NOMO-1 treated with DMSO at 0.1 percent for 48 hours (cell line): ENCODE measurements around the gene CHTF8.
"Not testable (repeated sequence)": the region's sequence is repeated elsewhere in the genome, so short reads cannot be mapped to it uniquely, and the experiment has no call there.

ENCODE experiments used
- DNase-seq: peaks from one replicate; lab custom pipeline; 2025; ENCODE audit not compliant: unreplicated experiment; lab: John Stamatoyannopoulos, UW

The CHTF8 gene

GRCh38 chr16:69132424-69133252, at the start of gene CHTF8, which contains the start of gene UTP4:
Gene CHTF8 (minus strand): TSS chr16:69132588. CDS start chr16:69121458, 11,130 bp downstream.
Gene UTP4 (plus strand): TSS chr16:69132649. CDS start chr16:69133460, 811 bp downstream.
- DNase-seq, result peak; percentile 79

- no peak for DNase-seq
Observed at GRCh38 chr16:69180011-69180338, 47.6 kb upstream of the CHTF8 start.

- peak; percentile 49 for DNase-seq
Observed at GRCh38 chr16:69179328-69180010, 47.1 kb upstream of the CHTF8 start.

- no peak for DNase-seq
Observed at GRCh38 chr16:69176033-69176800, 43.8 kb upstream of the CHTF8 start.

- DNase-seq, result peak; percentile 79
Observed at GRCh38 chr16:69171325-69172084, 39.1 kb upstream of the CHTF8 start.

GRCh38 chr16:69169607-69170352, 37.4 kb upstream of the CHTF8 start:
- no peak for DNase-seq

- DNase-seq, result no peak
Observed at GRCh38 chr16:69169051-69169450, 36.7 kb upstream of the CHTF8 start.

- DNase-seq, result no peak
Observed at GRCh38 chr16:69166946-69167930, 34.9 kb upstream of the CHTF8 start.

- DNase-seq, result no peak
Observed at GRCh38 chr16:69166221-69166833, 33.9 kb upstream of the CHTF8 start.

- DNase-seq, result no peak
Observed at GRCh38 chr16:69165584-69165983, 33.2 kb upstream of the CHTF8 start.

GRCh38 chr16:69160192-69160591, 27.8 kb upstream of the CHTF8 start:
- DNase-seq, result no peak

- DNase-seq, result no peak
Observed at GRCh38 chr16:69157196-69157595, 24.8 kb upstream of the CHTF8 start.

- DNase-seq, result peak; percentile 61
Observed at GRCh38 chr16:69150146-69150865, 17.9 kb upstream of the CHTF8 start.

GRCh38 chr16:69149621-69150020, 17.2 kb upstream of the CHTF8 start:
- DNase-seq, result not testable (repeated sequence)

- DNase-seq, result no peak
Observed at GRCh38 chr16:69145658-69146057, 13.3 kb upstream of the CHTF8 start.

GRCh38 chr16:69143116-69143515, 10.7 kb upstream of the CHTF8 start:
- DNase-seq, result no peak

- DNase-seq, result no peak
Observed at GRCh38 chr16:69141936-69142335, 9.5 kb upstream of the CHTF8 start.

GRCh38 chr16:69141014-69141413, 8.6 kb upstream of the CHTF8 start:
- no peak for DNase-seq
